Measurements from ENCODE around the gene COL6A3. TPM values are rescaled to one million over a fixed set of nuclear protein-coding genes. Genes with fewer than 3 reads are reported as not detected.

COL6A3 gene
- total RNA-seq, 1 donor from 2014 or later: 124 TPM

DNA sequence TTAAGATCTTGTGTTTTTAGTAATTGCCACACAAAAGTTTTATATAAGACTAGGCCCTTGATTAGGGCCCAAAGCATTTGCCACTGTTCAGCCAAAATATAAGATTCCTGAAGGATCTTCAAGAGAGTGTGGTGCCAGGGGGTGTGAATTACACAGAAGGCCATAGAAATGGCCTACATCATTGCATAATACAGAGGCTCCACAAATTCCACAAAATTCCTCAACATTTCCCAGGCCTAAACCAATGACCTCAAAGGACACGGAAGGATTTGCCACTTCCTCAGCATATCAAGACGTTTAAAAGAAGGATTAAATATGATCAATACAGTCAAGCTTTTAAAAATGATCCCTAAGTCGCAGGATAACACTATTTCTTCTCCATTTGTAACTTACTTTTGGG is 24.1 kb downstream of the COL6A3 start:
- TF ChIP-seq, protein P1, sequence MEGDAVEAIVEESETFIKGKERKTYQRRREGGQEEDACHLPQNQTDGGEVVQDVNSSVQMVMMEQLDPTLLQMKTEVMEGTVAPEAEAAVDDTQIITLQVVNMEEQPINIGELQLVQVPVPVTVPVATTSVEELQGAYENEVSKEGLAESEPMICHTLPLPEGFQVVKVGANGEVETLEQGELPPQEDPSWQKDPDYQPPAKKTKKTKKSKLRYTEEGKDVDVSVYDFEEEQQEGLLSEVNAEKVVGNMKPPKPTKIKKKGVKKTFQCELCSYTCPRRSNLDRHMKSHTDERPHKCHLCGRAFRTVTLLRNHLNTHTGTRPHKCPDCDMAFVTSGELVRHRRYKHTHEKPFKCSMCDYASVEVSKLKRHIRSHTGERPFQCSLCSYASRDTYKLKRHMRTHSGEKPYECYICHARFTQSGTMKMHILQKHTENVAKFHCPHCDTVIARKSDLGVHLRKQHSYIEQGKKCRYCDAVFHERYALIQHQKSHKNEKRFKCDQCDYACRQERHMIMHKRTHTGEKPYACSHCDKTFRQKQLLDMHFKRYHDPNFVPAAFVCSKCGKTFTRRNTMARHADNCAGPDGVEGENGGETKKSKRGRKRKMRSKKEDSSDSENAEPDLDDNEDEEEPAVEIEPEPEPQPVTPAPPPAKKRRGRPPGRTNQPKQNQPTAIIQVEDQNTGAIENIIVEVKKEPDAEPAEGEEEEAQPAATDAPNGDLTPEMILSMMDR (IDR thresholded peaks at IDR 0.05; ENCODE audit: insufficient read depth, low read length, poor library complexity, severe bottlenecking): no peak
- H3K36me3 ChIP-seq (ENCODE audit: control insufficient read depth, insufficient read depth, low read length): no peaks in the 10 kb centered on the region
- no peaks in the 10 kb centered on the region for H3K27me3 ChIP-seq (ENCODE audit: control insufficient read depth, insufficient read depth, low read length)
- no peak overlapping the region for H3K4me3 ChIP-seq (ENCODE audit: low read depth, low read length)
- DNase-seq (ENCODE audit: low read depth): no peak

DNA sequence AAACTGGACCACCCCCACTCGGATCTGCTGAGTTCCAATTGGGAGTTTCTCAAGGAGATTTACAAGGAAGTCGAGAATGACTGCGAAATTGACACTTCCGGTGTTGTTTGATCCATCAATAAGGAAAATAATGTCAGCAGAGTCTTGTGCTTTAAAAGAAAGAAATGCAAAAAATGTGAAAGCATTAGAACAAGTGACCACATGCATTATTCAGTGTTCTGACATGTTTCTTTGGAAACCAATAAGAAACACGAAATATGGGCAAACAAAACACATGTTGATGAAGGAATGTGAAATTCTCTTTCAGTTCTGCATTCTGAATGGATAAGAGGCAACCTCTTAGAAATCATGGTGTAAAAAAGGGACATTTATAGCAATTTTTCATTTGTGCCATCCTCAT is 25.9 kb downstream of the COL6A3 start:
- H3K27me3 ChIP-seq (ENCODE audit: control insufficient read depth, insufficient read depth, low read length): no peaks in the 10 kb centered on the region
- DNase-seq (ENCODE audit: low read depth): no peak
- no peak overlapping the region for H3K4me3 ChIP-seq (ENCODE audit: low read depth, low read length)
- TF ChIP-seq, protein P1 (IDR thresholded peaks at IDR 0.05; ENCODE audit: insufficient read depth, low read length, poor library complexity, severe bottlenecking): no peak
- H3K36me3 ChIP-seq (ENCODE audit: control insufficient read depth, insufficient read depth, low read length): no peaks in the 10 kb centered on the region

DNA sequence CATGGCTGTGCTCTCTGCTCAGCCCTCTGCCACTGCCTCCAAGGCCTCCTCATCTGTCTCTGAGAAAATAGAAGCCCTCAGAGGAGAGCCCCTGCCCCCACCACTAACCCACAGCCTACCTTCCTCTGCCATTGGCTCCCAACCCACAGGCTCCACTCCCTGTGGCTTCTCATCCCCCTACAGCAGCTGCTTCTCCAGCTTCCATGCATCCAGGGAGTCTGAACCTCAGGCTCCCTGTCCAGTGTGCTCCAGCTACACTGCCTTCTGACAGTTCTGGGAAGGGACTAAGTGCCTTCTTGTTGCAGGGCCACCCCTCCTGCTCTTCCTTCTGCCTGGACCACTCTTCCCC is 29.3 kb downstream of the COL6A3 start:
- TF ChIP-seq, protein P1 (IDR thresholded peaks at IDR 0.05; ENCODE audit: insufficient read depth, low read length, poor library complexity, severe bottlenecking): no peak
- no peak for DNase-seq (ENCODE audit: low read depth)
- Histone ChIP-seq H3K4me3 (ENCODE audit: low read depth, low read length) (no peak overlapping the region), H3K36me3 (ENCODE audit: control insufficient read depth, insufficient read depth, low read length) (no peaks in the 10 kb centered on the region), H3K27me3 (ENCODE audit: control insufficient read depth, insufficient read depth, low read length) (no peaks in the 10 kb centered on the region)

DNA sequence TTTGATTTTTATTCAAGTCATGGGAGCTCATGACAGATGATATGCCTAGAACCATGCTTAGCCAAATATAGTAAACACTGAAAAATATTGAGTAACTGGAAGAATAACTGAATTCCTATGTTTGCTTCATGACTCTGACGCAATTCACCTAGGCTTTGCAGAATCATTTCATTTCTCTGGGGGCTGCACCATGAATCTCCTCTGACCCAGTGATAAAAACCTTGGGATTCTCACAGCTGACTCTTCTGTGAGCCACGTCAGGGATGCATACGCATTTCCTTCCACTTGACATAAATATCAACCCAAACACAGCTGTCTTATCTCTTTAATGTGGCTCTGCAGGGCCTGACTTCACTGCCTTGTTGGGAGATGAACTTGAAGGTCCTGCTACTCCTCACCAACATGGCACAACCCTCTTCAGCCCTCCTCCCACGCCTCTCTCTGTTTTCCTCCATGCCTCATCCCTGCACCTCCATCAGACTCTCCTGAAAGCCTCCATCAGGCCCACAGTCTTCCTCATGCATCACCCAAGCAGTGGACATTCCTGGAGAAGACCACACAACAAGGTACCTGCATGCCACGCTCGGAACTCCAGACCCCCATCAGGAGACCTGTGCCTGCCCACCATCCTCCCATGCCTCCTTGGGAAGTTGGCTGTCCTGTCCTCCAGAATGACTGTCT is 29.8 kb downstream of the COL6A3 start:
- H3K4me3 ChIP-seq (ENCODE audit: low read depth, low read length): no peak overlapping the region
- TF ChIP-seq, protein P1 (IDR thresholded peaks at IDR 0.05; ENCODE audit: insufficient read depth, low read length, poor library complexity, severe bottlenecking): no peak
- H3K36me3 ChIP-seq (ENCODE audit: control insufficient read depth, insufficient read depth, low read length): no peaks in the 10 kb centered on the region
- DNase-seq (ENCODE audit: low read depth): no peak
- H3K27me3 ChIP-seq (ENCODE audit: control insufficient read depth, insufficient read depth, low read length): no peaks in the 10 kb centered on the region

DNA sequence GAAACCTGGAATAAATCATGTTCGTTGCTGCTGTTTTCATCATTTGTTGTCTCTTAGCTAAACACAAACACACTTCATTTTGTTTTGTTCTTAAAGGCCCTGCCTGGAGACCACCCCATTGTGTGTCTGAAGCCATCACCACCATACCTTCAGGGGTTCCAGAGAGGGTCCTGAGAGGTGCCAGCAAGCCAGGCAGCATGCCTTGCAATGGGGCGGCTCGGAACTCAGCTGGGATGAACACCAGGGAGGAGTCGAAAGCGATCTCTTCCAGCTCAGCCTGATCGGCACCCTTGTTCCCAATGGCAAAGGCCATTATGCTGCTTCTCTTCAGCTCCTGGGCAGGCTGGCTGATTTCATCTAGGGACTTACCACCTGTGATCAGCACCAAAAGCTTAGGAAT is 33.2 kb downstream of the COL6A3 start:
- TF ChIP-seq, protein P1 (IDR thresholded peaks at IDR 0.05; ENCODE audit: insufficient read depth, low read length, poor library complexity, severe bottlenecking): no peak
- Histone ChIP-seq H3K36me3 (ENCODE audit: control insufficient read depth, insufficient read depth, low read length) (no peaks in the 10 kb centered on the region), H3K4me3 (ENCODE audit: low read depth, low read length) (no peak overlapping the region), H3K27me3 (ENCODE audit: control insufficient read depth, insufficient read depth, low read length) (no peaks in the 10 kb centered on the region)
- no peak for DNase-seq (ENCODE audit: low read depth)

DNA sequence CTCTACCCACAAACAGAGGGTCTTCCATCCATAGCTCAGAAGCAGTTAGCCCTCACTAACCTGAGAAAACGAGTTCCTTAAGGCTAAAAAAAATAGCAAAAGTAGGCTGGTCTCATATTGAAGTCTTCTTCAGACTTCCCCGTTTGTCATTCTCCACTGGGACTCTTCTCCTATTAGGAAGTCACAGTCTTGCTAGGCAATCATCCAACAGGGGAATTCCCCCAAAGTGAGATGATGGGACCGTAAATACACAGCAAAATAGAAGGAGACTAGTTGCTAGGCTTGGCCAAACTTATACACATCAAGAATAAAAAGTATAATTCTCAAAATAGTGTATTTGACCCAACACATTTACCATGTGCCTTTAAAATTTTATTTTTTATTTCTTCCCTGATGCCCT is 34.3 kb downstream of the COL6A3 start:
- no peak for DNase-seq (ENCODE audit: low read depth)
- Histone ChIP-seq H3K27me3 (ENCODE audit: control insufficient read depth, insufficient read depth, low read length) (no peaks in the 10 kb centered on the region), H3K4me3 (ENCODE audit: low read depth, low read length) (no peak overlapping the region), H3K36me3 (ENCODE audit: control insufficient read depth, insufficient read depth, low read length) (no peaks in the 10 kb centered on the region)
- TF ChIP-seq, protein P1 (IDR thresholded peaks at IDR 0.05; ENCODE audit: insufficient read depth, low read length, poor library complexity, severe bottlenecking): no peak
